NT2/D1 (cell line): ENCODE results near the gene USP8.

ENCODE experiments used
- SUZ12 ChIP-seq: IDR thresholded peaks from 2 replicates; pipeline ENCODE4 v1.6.1; 2011; ENCODE audit not compliant: insufficient read length, insufficient read depth; ENCODE audit errors: extremely low read depth
- YY1 ChIP-seq: IDR thresholded peaks from 2 replicates; pipeline ENCODE4 v1.6.1; 2011; ENCODE audit not compliant: insufficient read length, insufficient read depth
- ZNF274 ChIP-seq: IDR thresholded peaks from 2 replicates; pipeline ENCODE4 v1.6.1; 2011; ENCODE audit warnings: mild to moderate bottlenecking, low read depth, low read length

DNA sequence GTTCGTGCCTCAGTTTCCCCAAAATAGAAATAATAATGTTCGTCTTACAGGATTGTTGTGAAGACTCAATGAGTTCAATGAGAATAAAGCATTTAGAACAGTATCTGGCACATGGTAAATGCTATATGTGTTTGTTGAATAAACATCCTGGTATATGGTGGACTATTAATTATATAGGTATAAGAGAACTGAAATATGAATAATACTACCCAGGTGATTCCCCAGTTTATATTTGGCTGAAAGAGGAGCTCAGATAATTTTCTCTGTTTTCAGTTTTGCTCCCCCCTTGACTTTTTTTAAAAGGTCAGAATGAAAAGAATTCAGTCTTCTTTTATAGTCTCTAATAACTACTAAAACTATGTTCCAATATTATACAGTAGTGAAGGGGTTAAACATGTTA lies 46.9 kb downstream of the USP8 start:
- no peak for TF ChIP-seq ZNF274
- no peak for TF ChIP-seq YY1
- TF ChIP-seq SUZ12: no peak
